ENCODE measurements around the gene SLC12A5. TPM values are rescaled to one million over a fixed set of nuclear protein-coding genes. Genes with fewer than 3 reads are reported as not detected.

SLC12A5 gene
- total and polyA plus RNA-seq, 2 donors (not counting 1 experiment from before 2014, with no cell fraction given), result 0.27 to 0.50 TPM

DNA sequence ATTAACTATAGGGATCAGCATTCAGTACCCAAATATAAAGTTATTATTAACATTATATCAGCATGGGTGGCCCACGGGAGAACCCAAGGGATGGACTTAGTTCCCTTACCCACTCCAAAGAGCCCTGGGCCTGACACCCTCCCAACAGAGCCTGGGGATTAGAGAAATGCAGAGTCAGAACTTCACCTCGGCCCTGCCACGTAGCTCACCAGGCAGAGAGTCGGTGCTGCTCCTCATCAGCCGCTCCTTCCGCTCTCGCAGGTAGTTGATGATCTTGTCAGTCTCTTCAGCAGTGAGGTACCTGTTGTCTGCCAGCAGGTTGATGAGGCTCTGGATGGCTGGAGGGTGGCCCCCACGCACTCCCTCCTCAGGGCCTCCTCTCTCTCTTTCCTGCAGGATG is 34.1 kb downstream of the SLC12A5 start:
- Histone ChIP-seq H3K27ac (ENCODE audit: insufficient read depth, low read length) (no peak overlapping the region), H2AFZ (ENCODE audit: low read length) (no peak overlapping the region), H3K9ac (ENCODE audit: insufficient read depth, low read length) (no peak overlapping the region), H3K79me2 (ENCODE audit: control insufficient read depth, insufficient read depth, low read length) (no peaks in the 10 kb centered on the region), H4K20me1 (ENCODE audit: control insufficient read depth, extremely low read depth, insufficient read depth, low read length) (no peaks in the 10 kb centered on the region), H3K4me3 (replicated peaks in 1 of 4; ENCODE audit: control extremely low read depth in 1 of 4, insufficient read depth in 1 of 4, low read depth in 3 of 4, low read length in 4 of 4) (no peak overlapping the region), H3K4me1 (ENCODE audit: control insufficient read depth, extremely low read depth, insufficient read depth, low read length) (peaks cover 2% of the 10 kb centered on the region), H3K9me3 (ENCODE audit: control insufficient read depth, insufficient read depth, low read depth, low read length) (no peaks in the 10 kb centered on the region), H3K36me3 (ENCODE audit: control insufficient read depth, insufficient read depth, low read length) (peaks cover 15% of the 10 kb centered on the region), H3K27me3 (ENCODE audit: control insufficient read depth, insufficient read depth, low read length) (no peaks in the 10 kb centered on the region), H3K4me2 (ENCODE audit: extremely low read depth, insufficient read depth, low read length) (no peak overlapping the region)
- DNase-seq (ENCODE audit: low read depth in 2 of 2), result no peak
- no peak for TF ChIP-seq CTCF (conservative IDR thresholded peaks at IDR 0.05 in 1 of 2, IDR thresholded peaks at IDR 0.05 in 1 of 2; ENCODE audit: low read depth in 1 of 2, low read length in 2 of 2)
- no peak for TF ChIP-seq EZH2 (IDR thresholded peaks at IDR 0.05; ENCODE audit: low read length, missing control alignments)

- H3K36me3 ChIP-seq (ENCODE audit: control insufficient read depth, insufficient read depth, low read length), result peaks cover 15% of the 10 kb centered on the region
- no peak for DNase-seq (ENCODE audit: low read depth in 2 of 2)
Measured at GRCh38 chr20:46063652-46064054, 34.6 kb downstream of the SLC12A5 start.

DNA sequence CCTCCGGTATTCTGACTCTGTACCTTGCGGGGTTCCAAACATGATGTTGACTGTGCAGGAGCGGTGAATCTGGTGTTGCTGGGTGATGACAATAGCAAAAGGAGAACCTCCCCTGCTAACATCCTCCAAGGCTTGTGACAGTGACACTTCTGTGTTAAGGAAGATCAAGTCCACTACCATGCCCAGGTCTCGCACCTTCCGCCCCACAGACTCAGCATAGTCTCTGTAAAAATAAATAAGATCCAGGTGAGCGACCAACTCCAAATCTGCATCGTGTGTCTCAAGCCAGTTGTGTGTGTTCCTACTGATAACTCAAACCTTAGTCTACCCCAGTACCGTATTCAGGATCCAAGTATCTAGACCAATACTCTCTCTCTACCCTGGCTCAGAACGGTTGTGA is 36.0 kb downstream of the SLC12A5 start:
- no peaks in the 10 kb centered on the region for H3K9me3 ChIP-seq (ENCODE audit: control insufficient read depth, insufficient read depth, low read depth, low read length)
- peaks cover 15% of the 10 kb centered on the region for H3K36me3 ChIP-seq (ENCODE audit: control insufficient read depth, insufficient read depth, low read length)
- TF ChIP-seq EZH2 (IDR thresholded peaks at IDR 0.05; ENCODE audit: low read length, missing control alignments) (no peak), CTCF (conservative IDR thresholded peaks at IDR 0.05 in 1 of 2, IDR thresholded peaks at IDR 0.05 in 1 of 2; ENCODE audit: low read depth in 1 of 2, low read length in 2 of 2) (no peak)

More at GRCh38 chr20:46063652-46064054, 34.6 kb downstream of the SLC12A5 start:
- H4K20me1 ChIP-seq (ENCODE audit: control insufficient read depth, extremely low read depth, insufficient read depth, low read length), result no peaks in the 10 kb centered on the region
- H2AFZ ChIP-seq (ENCODE audit: low read length), result no peak overlapping the region
- TF ChIP-seq CTCF (conservative IDR thresholded peaks at IDR 0.05 in 1 of 2, IDR thresholded peaks at IDR 0.05 in 1 of 2; ENCODE audit: low read depth in 1 of 2, low read length in 2 of 2) (no peak), EZH2 (IDR thresholded peaks at IDR 0.05; ENCODE audit: low read length, missing control alignments) (no peak)
- H3K4me3 ChIP-seq (replicated peaks in 1 of 4; ENCODE audit: control extremely low read depth in 1 of 4, insufficient read depth in 1 of 4, low read depth in 3 of 4, low read length in 4 of 4), result no peak overlapping the region
- H3K27me3 ChIP-seq (ENCODE audit: control insufficient read depth, insufficient read depth, low read length), result no peaks in the 10 kb centered on the region
- no peak overlapping the region for H3K27ac ChIP-seq (ENCODE audit: insufficient read depth, low read length)
- no peak overlapping the region for H3K4me2 ChIP-seq (ENCODE audit: extremely low read depth, insufficient read depth, low read length)
- H3K9ac ChIP-seq (ENCODE audit: insufficient read depth, low read length), result no peak overlapping the region
- no peaks in the 10 kb centered on the region for H3K79me2 ChIP-seq (ENCODE audit: control insufficient read depth, insufficient read depth, low read length)
- H3K9me3 ChIP-seq (ENCODE audit: control insufficient read depth, insufficient read depth, low read depth, low read length), result no peaks in the 10 kb centered on the region
- H3K4me1 ChIP-seq (ENCODE audit: control insufficient read depth, extremely low read depth, insufficient read depth, low read length), result peaks cover 2% of the 10 kb centered on the region

More for the DNA sequence above, 36.0 kb downstream of the SLC12A5 start:
- Histone ChIP-seq H3K9ac (ENCODE audit: insufficient read depth, low read length) (no peak overlapping the region), H3K4me3 (replicated peaks in 1 of 4; ENCODE audit: control extremely low read depth in 1 of 4, insufficient read depth in 1 of 4, low read depth in 3 of 4, low read length in 4 of 4) (no peak overlapping the region), H4K20me1 (ENCODE audit: control insufficient read depth, extremely low read depth, insufficient read depth, low read length) (no peaks in the 10 kb centered on the region), H3K4me2 (ENCODE audit: extremely low read depth, insufficient read depth, low read length) (no peak overlapping the region), H3K27ac (ENCODE audit: insufficient read depth, low read length) (no peak overlapping the region), H3K27me3 (ENCODE audit: control insufficient read depth, insufficient read depth, low read length) (no peaks in the 10 kb centered on the region), H2AFZ (ENCODE audit: low read length) (no peak overlapping the region), H3K79me2 (ENCODE audit: control insufficient read depth, insufficient read depth, low read length) (no peaks in the 10 kb centered on the region), H3K4me1 (ENCODE audit: control insufficient read depth, extremely low read depth, insufficient read depth, low read length) (no peaks in the 10 kb centered on the region)
- DNase-seq (ENCODE audit: low read depth in 2 of 2), result no peak
